ENCODE data around the gene RPP25.
A peak's percentile ranks its signal among the peaks of the same experiment; 100 is the strongest.
"Not testable (repeated sequence)": the region's sequence is repeated elsewhere in the genome, so short reads cannot be mapped to it uniquely, and the experiment has no call there.

Gene RPP25

DNA sequence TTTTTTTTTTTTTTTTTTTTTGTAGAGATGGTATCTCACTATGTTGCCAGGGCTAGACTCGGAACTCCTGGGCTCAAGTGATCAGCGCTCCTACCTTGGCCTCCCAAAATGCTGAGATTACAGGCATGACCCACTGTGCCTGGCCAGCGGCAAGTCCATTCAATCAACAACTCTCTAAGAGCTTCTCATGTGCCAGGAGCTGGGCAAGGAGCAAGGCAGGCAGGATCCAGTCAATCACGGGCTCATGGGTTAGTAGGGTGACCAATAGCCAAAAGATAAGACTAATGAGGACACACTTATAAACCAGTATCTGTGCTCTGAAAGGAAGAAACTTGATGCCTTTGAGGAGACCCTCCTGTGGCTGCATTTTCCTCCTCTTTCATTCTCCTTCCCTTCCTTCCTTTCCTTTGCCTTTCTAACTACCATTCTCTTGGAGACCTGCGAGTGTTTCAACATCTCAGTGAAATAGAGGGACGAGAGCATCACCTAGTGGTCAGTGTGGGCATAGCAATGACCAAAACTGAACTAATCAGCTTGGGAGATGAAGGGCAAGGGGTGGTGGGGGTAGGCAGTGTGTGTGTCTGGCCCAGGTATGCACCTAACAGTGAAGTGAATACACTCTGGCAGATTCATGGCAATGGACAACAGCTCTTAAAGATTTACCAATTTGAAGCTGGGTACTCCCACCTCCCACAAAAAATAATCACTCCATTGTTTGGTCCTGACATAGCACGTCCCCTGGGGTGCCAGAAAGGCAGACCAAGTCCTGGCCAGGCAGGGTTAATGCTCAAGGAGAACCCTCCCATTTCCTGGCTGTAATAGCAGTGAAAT lies 6.3 kb downstream of the RPP25 start:
- Histone ChIP-seq H3K27me3 (ENCODE audit: insufficient read depth, poor library complexity, severe bottlenecking) (no peaks in the 10 kb centered on the region), H3K36me3 (ENCODE audit: low read depth) (no peaks in the 10 kb centered on the region), H3K9me3 (ENCODE audit: severe bottlenecking) (no peaks in the 10 kb centered on the region), H3K27ac (ENCODE audit: poor library complexity, severe bottlenecking) (no peak overlapping the region), H3K4me1 (ENCODE audit: insufficient read depth, poor library complexity, severe bottlenecking) (peaks cover 5% of the 10 kb centered on the region), H3K4me3 (ENCODE audit: severe bottlenecking) (no peak overlapping the region)
- DNase-seq (ENCODE audit: low spot score), result no peak
- ATAC-seq (ENCODE audit: low read depth), result peak; percentile 59
- TF ChIP-seq, protein P1, sequence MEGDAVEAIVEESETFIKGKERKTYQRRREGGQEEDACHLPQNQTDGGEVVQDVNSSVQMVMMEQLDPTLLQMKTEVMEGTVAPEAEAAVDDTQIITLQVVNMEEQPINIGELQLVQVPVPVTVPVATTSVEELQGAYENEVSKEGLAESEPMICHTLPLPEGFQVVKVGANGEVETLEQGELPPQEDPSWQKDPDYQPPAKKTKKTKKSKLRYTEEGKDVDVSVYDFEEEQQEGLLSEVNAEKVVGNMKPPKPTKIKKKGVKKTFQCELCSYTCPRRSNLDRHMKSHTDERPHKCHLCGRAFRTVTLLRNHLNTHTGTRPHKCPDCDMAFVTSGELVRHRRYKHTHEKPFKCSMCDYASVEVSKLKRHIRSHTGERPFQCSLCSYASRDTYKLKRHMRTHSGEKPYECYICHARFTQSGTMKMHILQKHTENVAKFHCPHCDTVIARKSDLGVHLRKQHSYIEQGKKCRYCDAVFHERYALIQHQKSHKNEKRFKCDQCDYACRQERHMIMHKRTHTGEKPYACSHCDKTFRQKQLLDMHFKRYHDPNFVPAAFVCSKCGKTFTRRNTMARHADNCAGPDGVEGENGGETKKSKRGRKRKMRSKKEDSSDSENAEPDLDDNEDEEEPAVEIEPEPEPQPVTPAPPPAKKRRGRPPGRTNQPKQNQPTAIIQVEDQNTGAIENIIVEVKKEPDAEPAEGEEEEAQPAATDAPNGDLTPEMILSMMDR (IDR thresholded peaks at IDR 0.05; ENCODE audit: poor library complexity, severe bottlenecking), result peak; percentile 100

DNA sequence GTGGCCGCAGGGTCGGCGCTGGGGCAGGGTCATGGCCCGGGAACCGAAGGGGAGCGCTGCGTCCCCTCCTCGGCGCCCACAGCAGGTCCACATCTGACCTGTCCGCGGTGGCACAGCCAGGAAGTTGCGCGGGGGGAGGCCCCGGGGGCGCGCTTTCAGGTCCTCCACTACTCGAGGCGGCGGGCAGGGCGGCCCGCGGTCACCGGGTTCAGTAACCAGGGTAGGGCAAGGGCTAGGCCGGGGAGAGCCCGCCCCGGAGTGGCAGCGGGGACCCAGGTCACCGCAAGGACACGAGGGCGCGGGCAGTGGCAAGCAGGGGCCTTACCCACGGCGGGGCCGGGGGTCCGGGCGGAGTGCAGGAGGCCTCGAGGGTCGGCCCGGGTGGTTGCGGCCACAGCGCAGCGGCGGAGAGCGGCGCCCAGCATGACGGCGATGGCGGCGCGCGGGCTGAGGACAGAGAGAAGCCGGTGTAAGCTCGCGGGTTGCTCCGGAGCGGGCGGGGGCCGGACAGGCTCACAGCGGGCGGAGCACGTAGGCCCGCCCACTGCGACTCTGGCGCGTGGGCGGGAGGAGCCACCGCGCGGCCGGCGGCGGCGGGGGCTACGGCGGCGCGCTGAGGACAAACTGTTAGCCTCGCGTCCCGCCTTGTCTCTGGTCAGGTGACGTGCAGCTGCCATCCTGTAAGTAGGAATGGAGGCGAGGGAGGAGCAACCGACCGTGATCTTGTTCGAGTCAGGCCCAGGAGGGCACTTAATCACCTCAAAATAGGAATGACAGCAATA lies 18.8 kb downstream of the RPP25 start, which contains the start of gene COX5A:
Gene COX5A (minus strand): TSS at position 484 of the 782 bp plus-strand sequence. CDS start 59 bp downstream, at position 425.
- TF ChIP-seq, protein P1 (IDR thresholded peaks at IDR 0.05; ENCODE audit: poor library complexity, severe bottlenecking), result peak; percentile 7
- peak; percentile 95 for ATAC-seq (ENCODE audit: low read depth)
- H3K4me1 ChIP-seq (ENCODE audit: insufficient read depth, poor library complexity, severe bottlenecking), result peaks cover 4% of the 10 kb centered on the region

DNA sequence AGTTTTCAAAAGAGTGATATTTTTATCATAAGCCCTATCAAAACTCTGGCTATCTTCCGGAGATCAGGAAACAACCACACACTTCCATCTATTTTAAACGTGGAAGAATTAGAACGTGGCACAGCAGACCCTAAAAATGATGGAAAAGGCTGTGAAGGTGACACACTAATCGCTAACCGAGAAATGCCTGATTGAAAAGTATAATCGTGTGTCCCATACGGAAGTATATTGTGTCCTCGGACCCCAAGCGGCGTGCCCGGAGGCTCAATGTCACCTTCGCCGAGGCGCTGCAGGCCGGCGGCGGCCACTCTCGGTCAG lies 19.3 kb downstream of the RPP25 start:
- Histone ChIP-seq H3K4me1 (ENCODE audit: insufficient read depth, poor library complexity, severe bottlenecking) (peaks cover 4% of the 10 kb centered on the region), H3K36me3 (ENCODE audit: low read depth) (peaks cover 33% of the 10 kb centered on the region), H3K27me3 (ENCODE audit: insufficient read depth, poor library complexity, severe bottlenecking) (no peaks in the 10 kb centered on the region), H3K27ac (ENCODE audit: poor library complexity, severe bottlenecking) (peak overlapping the region; percentile 66), H3K4me3 (ENCODE audit: severe bottlenecking) (peak overlapping the region; percentile 94), H3K9me3 (ENCODE audit: severe bottlenecking) (no peaks in the 10 kb centered on the region)
- TF ChIP-seq, protein P1 (IDR thresholded peaks at IDR 0.05; ENCODE audit: poor library complexity, severe bottlenecking), result no peak
- no peak for DNase-seq (ENCODE audit: low spot score)
- ATAC-seq (ENCODE audit: low read depth), result no peak

More for the DNA sequence above, 18.8 kb downstream of the RPP25 start, which contains the start of gene COX5A:
- Histone ChIP-seq H3K9me3 (ENCODE audit: severe bottlenecking) (no peaks in the 10 kb centered on the region), H3K27ac (ENCODE audit: poor library complexity, severe bottlenecking) (peak within 1 kb of the TSS; percentile 66), H3K4me3 (ENCODE audit: severe bottlenecking) (peak within 1 kb of the TSS; percentile 94), H3K27me3 (ENCODE audit: insufficient read depth, poor library complexity, severe bottlenecking) (no peaks in the 10 kb centered on the region), H3K36me3 (ENCODE audit: low read depth) (peaks cover 30% of the 10 kb centered on the region)
- peak; percentile 99 for DNase-seq (ENCODE audit: low spot score)

DNA sequence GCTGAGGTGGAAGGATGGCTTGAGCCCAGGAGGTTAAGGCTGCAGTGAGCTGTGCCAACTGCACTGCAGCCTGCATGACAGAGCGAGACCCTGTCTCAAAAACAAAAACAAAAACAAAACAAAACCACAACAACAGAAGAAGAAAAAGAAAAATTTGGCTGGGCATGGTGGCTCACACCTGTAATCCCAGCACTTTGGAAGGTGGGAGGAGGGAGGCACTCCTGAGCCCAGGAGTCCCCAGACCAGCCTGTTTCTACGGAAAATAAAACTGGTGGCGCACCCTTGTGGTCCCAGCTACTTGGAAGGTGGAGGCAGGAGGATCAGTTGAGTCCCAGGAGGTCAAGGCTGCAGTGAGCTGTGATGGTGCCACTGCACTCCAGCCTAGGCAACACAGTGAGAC lies 21.4 kb downstream of the RPP25 start:
- H3K27ac ChIP-seq (ENCODE audit: poor library complexity, severe bottlenecking); H3K9me3 ChIP-seq (ENCODE audit: severe bottlenecking); ATAC-seq (ENCODE audit: low read depth); H3K4me1 ChIP-seq (ENCODE audit: insufficient read depth, poor library complexity, severe bottlenecking); DNase-seq (ENCODE audit: low spot score); H3K27me3 ChIP-seq (ENCODE audit: insufficient read depth, poor library complexity, severe bottlenecking); H3K4me3 ChIP-seq (ENCODE audit: severe bottlenecking): not testable (repeated sequence)
- TF ChIP-seq, protein P1 (IDR thresholded peaks at IDR 0.05; ENCODE audit: poor library complexity, severe bottlenecking), result peak; percentile 35
- peaks cover 51% of the 10 kb centered on the region for H3K36me3 ChIP-seq (ENCODE audit: low read depth)
